HCT116 (cell line): ENCODE data around the gene CSGALNACT2.

Experiments used
- CEBPB ChIP-seq: IDR thresholded peaks from 2 replicates; pipeline ENCODE4 v1.6.1; 2012; ENCODE audit warnings: low read depth
- EGR1 ChIP-seq: IDR thresholded peaks from 2 replicates; pipeline ENCODE4 v1.6.1; 2012; ENCODE audit warnings: low read depth
- EZH2phosphoT487 ChIP-seq: fragments of 200-600 bp; IDR thresholded peaks from 2 replicates; pipeline ENCODE4 v1.6.1; 2018; ENCODE audit warnings: antibody characterized with exemption, borderline replicate concordance
- POLR2A ChIP-seq: IDR thresholded peaks from 2 replicates; pipeline ENCODE4 v1.7.0; 2011; ENCODE audit warnings: borderline replicate concordance; ENCODE audit not compliant: insufficient read depth, insufficient read length; ENCODE audit errors: extremely low read depth
- POLR2AphosphoS5 ChIP-seq: IDR thresholded peaks from 2 replicates; pipeline ENCODE4 v1.6.1; 2011; ENCODE audit warnings: mild to moderate bottlenecking, low read depth, low read length, moderate library complexity
- ZNF274 ChIP-seq: fragments of 200-500 bp; sonication (Bioruptor generic); IDR thresholded peaks from 2 replicates; pipeline ENCODE4 v1.6.1; 2014; ENCODE audit warnings: mild to moderate bottlenecking, low read depth, low read length, inconsistent platforms
- TF ChIP-seq, protein P1 (sequence below), 3 experiments: fragments of 200-600 bp in 1 of 3; sonication (generic) in 1 of 3; IDR thresholded peaks in 2 of 3; conservative IDR thresholded peaks in 1 of 3; 2 replicates each; pipeline ENCODE4 v1.5.1; 2012 to 2017; ENCODE audit warnings: low read depth in 2 of 3, low read length in 2 of 3, antibody characterized with exemption in 1 of 3, borderline replicate concordance in 1 of 3, control low read depth in 1 of 3, mild to moderate bottlenecking in 1 of 3, mixed read lengths in 1 of 3, mixed run types in 1 of 3, moderate library complexity in 1 of 3; ENCODE audit not compliant: insufficient read depth in 1 of 3

- TF ChIP-seq, protein P1, sequence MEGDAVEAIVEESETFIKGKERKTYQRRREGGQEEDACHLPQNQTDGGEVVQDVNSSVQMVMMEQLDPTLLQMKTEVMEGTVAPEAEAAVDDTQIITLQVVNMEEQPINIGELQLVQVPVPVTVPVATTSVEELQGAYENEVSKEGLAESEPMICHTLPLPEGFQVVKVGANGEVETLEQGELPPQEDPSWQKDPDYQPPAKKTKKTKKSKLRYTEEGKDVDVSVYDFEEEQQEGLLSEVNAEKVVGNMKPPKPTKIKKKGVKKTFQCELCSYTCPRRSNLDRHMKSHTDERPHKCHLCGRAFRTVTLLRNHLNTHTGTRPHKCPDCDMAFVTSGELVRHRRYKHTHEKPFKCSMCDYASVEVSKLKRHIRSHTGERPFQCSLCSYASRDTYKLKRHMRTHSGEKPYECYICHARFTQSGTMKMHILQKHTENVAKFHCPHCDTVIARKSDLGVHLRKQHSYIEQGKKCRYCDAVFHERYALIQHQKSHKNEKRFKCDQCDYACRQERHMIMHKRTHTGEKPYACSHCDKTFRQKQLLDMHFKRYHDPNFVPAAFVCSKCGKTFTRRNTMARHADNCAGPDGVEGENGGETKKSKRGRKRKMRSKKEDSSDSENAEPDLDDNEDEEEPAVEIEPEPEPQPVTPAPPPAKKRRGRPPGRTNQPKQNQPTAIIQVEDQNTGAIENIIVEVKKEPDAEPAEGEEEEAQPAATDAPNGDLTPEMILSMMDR (IDR thresholded peaks at IDR 0.05 in 2 of 3, conservative IDR thresholded peaks at IDR 0.05 in 1 of 3; ENCODE audit: borderline replicate concordance in 1 of 3, insufficient read depth in 1 of 3, low read depth in 2 of 3, low read length in 2 of 3), result no peak
- TF ChIP-seq EZH2phosphoT487 (no peak), ZNF274 (no peak), EGR1 (no peak), CEBPB (no peak), POLR2A (no peak), POLR2AphosphoS5 (no peak)
Measured at GRCh38 chr10:43199088-43199683, 60.9 kb downstream of the CSGALNACT2 start.
